Activated CD4-positive, alpha-beta T cell treated with anti-CD3 and anti-CD28 coated beads for 48 hours (primary cell): ENCODE measurements around the gene PTPRN2.
"Not testable (repeated sequence)": the region's sequence is repeated elsewhere in the genome, so short reads cannot be mapped to it uniquely, and the experiment has no call there.

ENCODE experiments used
- DNase-seq: peaks from one replicate; pipeline ENCODE4 v3.0.0-alpha.2; 2020

The PTPRN2 gene

GRCh38 chr7:158259141-158259540, 328.5 kb downstream of the PTPRN2 start:
- no peak for DNase-seq

- no peak for DNase-seq
Measured at GRCh38 chr7:158258411-158259130, 329.1 kb downstream of the PTPRN2 start.

DNA sequence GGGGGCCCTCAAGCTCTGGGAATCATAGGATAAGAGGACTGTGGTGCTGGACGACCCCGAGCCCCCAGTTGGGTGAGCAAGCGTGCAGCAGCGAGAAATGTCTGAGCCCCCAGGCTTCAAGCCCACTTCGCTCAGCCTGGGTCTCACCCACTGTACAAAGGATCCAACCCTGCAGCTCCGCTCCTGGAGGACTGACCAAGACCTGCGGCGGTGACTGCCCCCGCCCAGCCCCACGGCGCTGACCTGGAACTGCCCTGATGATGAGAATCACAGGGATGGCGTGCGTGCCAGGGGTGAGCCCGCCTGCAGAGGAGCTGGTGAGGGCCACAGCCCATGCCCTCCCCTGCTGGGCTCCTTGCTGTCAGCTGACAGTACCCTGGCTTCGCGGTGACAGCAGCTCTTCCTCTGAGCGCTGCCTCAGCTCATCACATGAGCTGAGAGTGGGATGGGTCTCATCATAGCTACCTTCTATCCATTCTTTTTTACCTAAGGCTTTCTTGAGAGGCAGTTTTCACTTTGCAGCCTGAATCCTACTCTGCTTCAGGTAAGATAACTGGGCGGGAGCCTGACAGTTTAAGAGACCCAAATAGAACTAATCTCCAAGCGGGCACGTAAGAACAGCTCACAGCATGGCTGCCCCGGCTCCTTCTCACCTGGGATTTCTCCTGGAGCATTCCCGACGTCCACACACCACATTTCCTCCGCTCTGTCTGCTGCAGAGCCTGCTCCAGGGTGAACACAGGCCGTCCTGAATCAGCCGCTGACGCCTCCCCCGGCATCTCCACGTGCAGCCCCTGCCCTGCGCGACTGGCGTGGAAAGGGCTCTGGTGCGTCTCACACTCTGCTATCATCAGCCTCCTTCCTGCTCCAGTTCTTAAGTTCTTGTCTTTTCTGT, 329.9 kb downstream of the PTPRN2 start:
- DNase-seq, result no peak

DNA sequence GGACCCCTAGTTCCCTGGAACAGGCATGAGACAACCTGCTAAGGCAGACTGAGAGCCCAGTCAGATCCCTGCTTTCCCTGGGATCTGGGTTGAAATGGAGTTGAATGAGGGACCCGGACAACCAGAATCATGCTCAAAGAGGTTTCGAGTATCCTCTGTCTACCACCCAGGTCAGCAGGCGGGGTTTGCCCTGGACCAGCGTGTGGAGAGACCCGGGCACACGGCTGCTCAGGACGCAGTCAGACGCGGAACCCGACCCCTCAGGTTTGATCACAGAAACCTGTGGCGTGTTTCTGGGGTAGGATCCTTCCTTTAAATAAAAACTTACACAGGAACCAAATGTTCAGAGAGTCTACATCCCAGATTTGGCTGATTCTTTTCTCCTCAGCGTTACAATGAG, 330.6 kb downstream of the PTPRN2 start:
- no peak for DNase-seq

GRCh38 chr7:158256091-158256816, 331.4 kb downstream of the PTPRN2 start:
- no peak for DNase-seq

- DNase-seq, result no peak
Measured at GRCh38 chr7:158255558-158255957, 332.1 kb downstream of the PTPRN2 start.

DNA sequence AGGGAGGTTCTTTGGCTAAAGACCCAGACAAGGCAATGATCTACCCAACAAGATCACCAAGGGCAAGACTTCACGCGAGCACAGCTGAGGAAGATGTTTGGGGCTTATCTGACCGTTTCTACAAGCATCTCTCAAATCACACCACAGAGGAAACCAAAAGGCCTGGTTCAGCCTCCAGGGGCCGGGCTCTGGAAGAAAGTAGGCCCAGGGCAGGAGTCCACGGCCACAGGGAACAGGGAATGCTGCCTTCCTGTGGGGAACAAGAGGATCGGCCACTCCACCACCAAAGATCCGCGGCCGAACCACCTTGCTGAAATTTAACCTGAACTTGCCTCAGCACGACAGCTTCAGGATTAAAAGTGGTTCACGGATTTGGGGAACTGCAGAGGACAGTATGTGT, 332.5 kb downstream of the PTPRN2 start:
- DNase-seq, result no peak

DNA sequence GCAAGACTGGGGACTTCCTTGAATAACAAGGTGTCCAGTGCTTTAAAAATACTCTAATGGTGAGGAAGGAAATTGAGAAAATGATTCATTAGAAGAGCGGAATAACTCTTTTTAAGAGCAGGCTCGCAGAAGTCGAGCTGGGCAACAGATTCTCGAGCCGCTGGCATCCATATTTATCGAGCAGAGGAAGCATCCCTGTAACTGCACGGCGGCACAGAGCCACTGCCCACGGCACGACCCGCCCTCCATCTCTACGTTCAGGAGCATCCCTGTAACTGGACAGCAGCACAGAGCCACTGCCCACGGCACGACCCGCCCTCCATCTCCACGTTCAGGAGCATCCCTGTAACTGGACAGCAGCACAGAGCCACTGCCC, 334.0 kb downstream of the PTPRN2 start:
- DNase-seq, result not testable (repeated sequence)

DNA sequence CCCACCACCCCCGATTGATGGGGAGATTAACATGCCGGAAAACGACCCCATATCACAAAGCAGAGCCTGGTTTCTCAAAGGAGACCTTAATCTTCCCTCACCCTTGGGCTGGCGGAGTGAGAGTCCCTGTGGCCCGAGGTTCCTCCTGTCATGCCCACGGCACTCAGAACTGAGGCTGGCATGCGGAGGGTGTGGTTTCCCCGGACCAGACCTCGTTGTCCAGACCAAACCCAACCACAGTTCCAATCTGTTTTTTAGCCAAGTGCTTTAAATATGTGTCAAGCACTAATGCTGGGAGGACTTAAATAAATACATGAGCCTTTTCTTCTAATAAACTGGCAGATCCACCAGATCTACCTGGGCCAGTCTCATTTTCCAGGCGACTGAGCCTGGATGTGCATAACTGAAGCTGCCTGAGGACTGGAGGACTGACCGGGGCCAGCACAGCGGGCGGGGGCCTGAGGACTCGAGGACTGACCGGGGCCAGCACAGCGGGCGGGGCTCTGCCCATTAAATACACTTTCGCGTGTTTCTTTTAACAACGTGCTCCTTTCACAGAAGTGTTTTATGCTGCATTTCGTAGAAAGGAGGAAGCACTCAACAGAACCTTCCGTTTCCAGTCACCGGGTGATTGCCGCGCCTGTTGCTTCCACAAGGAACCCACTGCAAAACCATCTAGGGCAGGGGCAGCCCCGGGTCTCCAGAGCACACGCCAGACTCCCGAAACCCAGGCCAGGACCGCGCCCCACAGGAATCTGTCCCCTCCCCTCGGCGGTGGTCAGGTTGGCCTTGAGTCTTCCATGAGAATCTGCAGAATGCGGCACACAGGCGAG, 334.6 kb downstream of the PTPRN2 start:
- no peak for DNase-seq

DNA sequence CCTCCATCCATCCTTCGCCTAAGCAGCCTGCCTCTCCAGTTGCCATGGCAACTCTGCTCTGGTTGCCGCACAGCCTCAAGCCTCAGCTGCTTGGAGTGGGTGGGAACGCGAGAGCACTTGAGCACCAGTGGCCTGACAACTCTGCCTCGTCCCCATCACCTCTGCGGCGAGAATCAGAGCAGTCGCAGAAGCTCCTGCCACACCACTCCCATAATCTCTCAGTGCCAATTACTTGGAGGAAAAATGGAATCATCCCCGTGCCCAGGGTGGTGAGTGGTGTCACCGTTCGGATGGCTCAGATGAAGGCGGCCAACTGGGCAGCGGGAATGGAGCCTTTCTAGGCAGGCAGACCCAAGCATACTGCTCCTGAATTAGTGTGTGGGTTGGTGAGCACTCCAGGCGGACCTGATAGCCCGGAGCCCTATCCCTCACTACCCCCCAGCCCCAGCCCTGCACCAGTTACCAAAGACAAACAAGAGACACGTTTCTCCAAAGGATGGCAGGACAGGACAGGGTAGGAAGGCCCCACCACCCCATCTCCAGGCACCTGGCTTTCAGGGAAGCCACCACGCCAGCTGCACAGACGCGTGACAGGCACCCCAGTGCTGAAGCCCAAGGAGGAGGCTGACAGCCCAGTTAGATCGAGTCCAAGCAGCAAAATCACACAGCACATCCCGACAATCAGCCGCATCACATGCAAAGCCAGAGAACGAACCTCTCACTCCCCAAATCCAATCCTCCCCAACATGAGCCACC, 335.4 kb downstream of the PTPRN2 start:
- no peak for DNase-seq

- no peak for DNase-seq
Measured at GRCh38 chr7:158251061-158251965, 336.3 kb downstream of the PTPRN2 start.

GRCh38 chr7:158249692-158250091, 337.9 kb downstream of the PTPRN2 start:
- DNase-seq, result no peak

DNA sequence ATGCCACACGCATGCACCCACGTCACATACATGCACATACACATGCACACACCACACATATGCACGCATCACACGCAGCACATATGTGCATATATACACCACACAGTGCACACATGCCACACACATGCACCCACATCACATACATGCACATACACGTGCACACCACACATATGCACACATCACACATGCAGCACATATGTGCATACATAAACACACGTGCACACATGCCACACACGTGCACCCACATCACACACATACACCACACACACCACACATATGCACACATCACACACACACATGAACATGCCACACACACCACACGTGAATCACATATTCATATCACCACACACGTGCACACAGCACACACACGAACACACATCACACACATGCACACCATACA, 338.8 kb downstream of the PTPRN2 start:
- DNase-seq, result no peak

GRCh38 chr7:158247758-158248487, 339.7 kb downstream of the PTPRN2 start:
- DNase-seq, result no peak

DNA sequence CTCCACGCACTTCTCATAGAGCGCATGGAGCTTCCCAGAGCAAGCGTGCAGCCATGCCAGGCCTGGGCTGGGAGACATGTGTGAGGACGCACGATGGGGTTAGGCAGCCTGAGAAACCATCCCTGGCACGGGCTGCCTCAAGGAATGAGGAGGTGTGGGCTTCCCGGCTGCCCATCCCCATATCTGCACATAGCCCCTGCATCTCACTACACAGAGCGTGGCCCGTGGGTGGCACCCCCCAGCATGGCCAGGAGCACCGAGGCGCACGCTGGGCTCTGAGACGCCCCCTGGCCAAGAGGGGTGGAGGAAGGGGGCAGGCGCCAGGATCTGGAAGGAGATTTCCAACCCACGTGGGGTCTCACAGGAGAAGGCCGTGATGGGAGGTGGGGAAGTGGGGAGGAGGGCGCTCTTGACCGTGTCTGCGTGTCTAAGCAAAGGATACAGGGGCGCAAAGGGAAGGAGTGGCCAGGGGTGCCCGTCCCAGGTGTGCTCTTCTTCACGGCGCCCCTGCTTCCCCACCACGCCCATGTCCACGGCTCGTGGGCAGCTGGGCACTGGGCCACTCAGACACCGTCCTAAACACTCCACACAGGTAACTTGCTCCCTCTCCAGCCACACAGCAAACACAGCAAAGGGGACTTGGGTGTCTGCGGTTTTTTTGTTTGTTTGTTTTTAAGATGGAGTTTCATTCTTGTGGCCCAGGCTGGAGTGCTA, 340.5 kb downstream of the PTPRN2 start:
- DNase-seq, result no peak

- DNase-seq, result no peak
Measured at GRCh38 chr7:158246272-158246959, 341.2 kb downstream of the PTPRN2 start.

GRCh38 chr7:158245724-158246041, 341.9 kb downstream of the PTPRN2 start:
- no peak for DNase-seq

GRCh38 chr7:158244873-158245723, 342.5 kb downstream of the PTPRN2 start:
- DNase-seq, result no peak
